DOHH2 (cell line): ENCODE measurements around the gene DCAF5.

ENCODE experiments used
- CTCF ChIP-seq: fragments of 200-600 bp; sonication (generic); IDR thresholded peaks from one replicate; pipeline ENCODE4 v1.5.1; 2014; ENCODE audit warnings: antibody characterized with exemption, mild to moderate bottlenecking, low read depth, low read length; ENCODE audit not compliant: poor library complexity, severe bottlenecking
- EZH2phosphoT487 ChIP-seq: fragments of 200-600 bp; sonication (generic); IDR thresholded peaks from 2 replicates; pipeline ENCODE4 v1.6.1; 2017; ENCODE audit warnings: borderline replicate concordance, mild to moderate bottlenecking, antibody characterized with exemption, low read length, moderate library complexity, mixed read lengths

- TF ChIP-seq CTCF (no peak), EZH2phosphoT487 (no peak)
Measured at GRCh38 chr14:69001375-69001774, 151.5 kb downstream of the DCAF5 start.
